ENCODE results near the gene LPP.

Gene LPP

DNA sequence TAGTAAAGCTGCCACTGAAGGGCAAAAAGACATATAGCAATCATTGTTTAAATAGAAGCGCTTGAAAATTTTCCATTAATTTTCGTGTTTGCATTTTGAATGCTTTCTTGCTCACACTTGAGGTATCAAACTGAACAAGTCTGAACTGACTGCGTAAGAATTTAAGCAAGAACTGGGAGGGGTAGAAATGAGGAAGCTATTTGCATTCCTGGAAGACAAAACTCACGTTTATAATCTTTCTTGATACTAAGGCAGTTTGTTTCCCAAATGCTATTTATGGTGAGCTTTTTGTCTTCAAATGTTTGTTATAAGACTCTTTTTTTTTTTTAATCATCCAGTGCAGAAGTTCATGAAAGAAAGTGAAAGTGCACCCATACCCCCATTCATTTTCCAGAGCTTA lies 518.0 kb downstream of the LPP start:
- no peak for DNase-seq (ENCODE audit: low read depth in 2 of 2)

DNA sequence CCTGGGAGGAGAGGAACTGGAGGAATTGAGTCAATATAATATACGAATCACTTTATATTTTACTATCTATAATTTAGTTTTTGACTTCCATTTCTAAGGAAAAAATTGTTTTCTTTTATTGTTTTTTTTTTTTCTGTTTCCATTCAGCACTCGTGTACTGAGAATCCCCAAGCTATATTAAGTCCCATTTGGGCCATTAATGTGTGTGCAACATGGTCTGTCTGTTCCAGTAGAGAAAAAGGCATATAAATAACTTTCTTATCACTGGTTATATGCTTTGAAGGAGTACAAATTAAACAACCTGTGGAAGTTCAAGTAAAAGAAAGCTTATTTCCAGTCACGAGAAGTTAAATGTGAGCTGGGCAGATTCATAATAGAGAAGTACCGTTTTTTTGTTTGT lies 518.9 kb downstream of the LPP start:
- DNase-seq (ENCODE audit: low read depth in 2 of 2), result no peak

DNA sequence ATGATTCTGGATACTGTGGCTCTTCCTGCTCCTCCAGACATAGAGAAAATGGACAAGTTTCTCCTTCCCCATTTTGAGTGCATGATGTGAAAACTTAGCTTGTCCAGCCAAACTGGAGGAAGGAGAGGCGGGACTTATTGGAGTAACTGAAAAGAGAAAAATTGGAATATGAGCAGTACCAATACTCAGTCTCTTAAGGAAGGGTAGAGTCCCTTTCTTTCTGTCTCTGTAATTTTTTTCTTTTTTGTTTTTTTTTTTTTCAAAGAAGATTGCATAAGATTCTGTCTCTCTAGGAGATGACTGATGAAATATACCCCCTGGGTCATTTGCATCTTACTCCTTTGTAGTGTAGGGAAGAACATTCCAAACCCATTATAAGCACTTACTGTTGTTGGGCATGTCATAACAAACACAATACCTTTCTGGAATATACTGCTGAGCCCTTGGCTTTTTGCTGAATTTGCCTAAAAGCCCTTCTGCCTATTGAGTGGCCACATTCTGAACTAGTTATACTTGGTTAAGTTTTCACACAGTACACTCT lies 519.8 kb downstream of the LPP start:
- DNase-seq (ENCODE audit: low read depth in 2 of 2), result no peak

DNA sequence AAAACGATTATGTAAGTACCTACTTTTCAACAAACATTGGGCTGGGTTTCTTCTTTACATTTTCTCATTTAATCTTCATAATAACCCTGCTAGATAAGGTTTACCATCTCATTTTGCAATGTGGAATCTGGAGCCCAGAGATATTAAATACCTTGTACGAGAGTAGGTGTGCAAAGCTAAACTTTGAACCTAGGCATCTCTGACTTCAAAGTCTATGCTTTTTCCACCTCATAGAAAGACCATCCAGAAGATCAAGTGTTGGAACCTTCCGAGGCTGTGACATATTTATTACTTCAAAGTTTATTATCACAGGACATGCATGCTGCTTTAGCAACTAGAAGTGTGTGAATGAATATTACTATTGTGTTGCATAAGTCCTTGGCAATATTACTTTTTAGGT lies 520.6 kb downstream of the LPP start:
- DNase-seq (ENCODE audit: low read depth in 2 of 2), result no peak

DNA sequence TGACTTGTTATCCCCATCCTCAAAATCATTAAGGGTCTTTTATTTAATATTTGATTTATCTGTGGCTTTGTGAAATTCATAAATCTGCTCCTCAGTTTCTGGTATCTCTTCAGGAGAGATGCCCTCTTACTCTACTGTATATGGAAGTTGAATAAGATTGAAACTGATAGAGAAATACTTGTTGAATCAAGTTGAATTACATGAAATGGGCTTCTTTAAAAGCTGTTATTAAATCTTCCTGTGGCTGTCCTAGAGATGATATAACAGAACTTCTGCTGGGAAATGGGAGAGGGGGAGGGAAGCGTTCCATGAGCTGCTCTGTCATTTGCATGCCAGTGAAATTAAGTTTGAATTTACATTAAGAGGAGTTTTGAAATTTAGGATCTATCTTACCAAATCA lies 523.4 kb downstream of the LPP start:
- no peak for DNase-seq (ENCODE audit: low read depth in 2 of 2)

DNA sequence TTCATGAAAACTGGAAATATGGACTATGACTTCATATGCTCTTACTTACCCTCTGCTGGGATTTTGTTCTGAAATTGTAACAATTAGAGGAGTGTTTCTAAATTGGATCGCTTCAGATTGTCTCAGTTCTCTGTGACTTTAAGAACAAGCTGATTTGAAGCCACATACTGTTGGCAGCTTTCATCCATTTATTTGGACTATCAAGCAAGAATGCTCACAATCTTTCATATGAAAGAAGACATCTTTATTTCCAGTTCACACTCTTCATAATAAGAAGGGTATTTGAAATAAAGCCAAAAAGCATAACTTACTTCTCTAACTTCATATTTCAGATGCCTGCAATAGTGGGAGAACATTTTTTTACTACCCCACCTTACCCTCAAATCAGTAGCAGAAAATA lies 526.2 kb downstream of the LPP start:
- no peak for DNase-seq (ENCODE audit: low read depth in 2 of 2)

DNA sequence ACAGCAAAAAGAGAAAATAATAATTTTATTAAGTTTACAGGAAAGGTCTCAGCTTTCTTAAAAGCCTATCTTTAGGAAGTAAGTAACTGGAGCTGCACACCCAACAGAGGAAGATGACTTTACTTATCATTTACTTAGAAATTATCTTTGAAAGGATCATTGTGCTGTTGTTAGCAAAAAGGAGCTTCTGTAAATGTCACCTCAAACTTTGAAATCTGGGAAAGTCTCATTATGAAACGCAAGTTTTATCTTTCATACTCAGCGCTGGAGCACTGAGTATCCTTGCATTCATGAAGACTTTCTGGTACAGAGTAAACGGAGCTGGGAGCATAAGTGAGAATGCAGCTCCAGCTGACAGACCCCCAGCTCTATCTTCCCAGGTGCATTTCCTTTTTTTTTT lies 526.6 kb downstream of the LPP start:
- no peak for DNase-seq (ENCODE audit: low read depth in 2 of 2)

DNA sequence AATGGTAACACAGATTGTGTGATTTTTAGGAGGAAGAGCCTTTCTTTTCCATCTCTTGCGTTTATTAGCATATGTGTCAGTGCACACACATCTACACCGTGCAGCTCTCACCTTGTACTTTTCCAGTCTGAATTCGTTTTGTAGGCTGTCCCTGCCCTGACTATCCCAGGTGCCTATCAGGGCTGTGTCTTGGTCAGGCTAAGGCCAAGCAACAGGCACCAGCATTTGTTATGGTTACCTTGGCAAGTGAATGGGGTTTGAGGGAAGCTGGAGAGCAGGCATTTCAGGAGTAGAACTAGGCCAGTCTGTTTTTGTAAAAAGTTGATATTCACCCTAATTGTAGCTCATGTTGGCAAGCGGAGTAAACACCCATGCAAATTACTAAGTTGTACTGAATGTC lies 528.4 kb downstream of the LPP start:
- no peak for DNase-seq (ENCODE audit: low read depth in 2 of 2)

DNA sequence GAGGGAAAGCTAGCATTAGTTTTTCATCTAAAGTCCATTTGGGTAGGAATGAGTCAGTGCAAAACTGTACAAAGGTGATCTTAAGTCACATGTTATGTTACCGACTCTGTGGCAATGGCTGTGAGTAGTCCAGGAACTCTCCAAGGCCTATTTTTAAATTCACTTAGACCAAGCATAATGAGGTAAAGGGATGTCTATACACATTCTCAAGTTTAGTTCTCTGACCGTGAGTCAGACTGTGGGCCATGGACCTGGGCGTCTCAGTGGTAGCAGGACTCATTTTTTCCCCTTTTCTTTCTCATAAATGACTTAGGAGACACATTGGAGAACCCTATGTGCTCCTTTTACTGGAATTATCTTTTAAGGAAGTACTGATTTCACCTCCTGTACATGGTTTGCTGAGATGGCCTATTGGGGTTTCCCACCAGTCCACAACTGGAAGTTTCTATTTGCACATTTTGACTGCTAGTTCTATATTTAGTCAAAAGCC lies 529.1 kb downstream of the LPP start:
- DNase-seq (ENCODE audit: low read depth in 2 of 2), result no peak

DNA sequence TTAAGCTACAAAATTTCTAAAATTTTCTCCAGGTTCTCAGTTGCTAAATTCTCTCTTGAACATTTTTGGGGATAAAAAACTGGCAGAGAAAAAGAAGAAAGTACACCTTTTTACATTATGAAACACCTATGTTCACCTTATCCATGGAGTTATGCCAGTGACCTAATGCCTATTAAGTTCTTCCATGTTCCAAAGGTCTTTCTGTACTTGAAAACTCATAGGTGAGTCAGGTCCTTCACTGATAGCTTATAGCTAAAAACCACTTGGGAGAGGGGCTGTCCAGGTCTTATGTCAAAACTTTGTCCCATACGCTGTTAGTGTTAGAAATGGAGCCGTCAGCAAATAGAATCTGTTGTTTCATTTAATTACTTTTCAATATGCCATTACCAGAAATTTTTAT lies 530.3 kb downstream of the LPP start:
- DNase-seq (ENCODE audit: low read depth in 2 of 2), result no peak

DNA sequence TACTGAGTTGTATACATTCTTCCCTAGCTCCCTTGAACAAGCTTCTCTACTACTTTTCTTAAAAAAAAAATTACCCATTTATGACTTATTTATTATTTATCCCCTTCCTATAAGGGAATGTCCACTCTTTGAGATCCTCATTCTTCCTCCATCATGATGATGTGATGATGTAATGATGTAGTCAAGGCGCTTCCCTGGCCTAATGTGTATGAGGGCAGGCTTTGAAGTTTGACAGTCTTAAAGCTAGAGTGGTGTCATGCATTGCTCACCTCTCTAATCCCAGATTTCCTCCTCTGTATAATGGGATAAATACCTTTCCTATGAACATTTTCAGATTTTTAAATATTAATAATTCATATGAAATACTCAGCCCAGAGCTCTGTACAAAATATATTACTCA lies 531.8 kb downstream of the LPP start:
- DNase-seq (ENCODE audit: low read depth in 2 of 2), result no peak

DNA sequence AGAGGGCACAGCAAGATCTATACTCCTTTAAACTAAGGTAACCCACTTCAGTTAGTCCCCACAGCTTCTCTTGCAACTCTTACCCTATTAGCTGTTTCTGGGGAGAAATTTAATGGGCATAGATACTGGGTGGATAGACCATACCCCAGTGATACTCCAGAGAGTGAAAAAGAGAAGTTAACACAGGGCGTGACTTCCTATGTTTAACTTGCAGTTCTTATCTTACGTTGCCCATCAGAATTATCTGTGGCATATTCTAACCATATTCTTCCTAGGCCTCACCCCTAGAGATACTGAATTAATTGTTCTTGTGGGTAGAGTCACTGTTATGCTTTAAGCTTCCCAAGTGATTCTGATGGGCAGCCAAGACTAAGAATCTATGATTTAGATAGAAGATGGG lies 532.4 kb downstream of the LPP start:
- DNase-seq (ENCODE audit: low read depth in 2 of 2), result no peak

DNA sequence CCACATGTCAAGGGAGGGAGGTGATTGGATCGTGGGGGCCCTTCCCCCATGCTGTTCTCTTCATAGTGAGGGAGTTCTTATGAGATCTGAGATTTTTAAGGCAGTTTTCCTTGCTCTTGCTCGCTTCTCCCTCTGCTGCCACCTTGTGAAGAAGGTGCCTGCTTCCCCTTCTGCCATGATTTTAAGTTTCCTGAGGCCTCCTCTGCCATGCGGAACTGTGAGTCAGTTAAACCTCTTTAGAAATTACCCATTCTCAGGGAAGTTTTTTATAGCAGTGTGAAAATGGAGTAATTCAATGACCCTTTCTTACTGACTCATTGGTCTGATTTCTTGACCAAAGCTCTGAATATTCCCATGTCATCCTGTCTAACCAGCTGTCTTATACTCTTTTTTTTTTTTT lies 533.4 kb downstream of the LPP start:
- no peak for DNase-seq (ENCODE audit: low read depth in 2 of 2)

DNA sequence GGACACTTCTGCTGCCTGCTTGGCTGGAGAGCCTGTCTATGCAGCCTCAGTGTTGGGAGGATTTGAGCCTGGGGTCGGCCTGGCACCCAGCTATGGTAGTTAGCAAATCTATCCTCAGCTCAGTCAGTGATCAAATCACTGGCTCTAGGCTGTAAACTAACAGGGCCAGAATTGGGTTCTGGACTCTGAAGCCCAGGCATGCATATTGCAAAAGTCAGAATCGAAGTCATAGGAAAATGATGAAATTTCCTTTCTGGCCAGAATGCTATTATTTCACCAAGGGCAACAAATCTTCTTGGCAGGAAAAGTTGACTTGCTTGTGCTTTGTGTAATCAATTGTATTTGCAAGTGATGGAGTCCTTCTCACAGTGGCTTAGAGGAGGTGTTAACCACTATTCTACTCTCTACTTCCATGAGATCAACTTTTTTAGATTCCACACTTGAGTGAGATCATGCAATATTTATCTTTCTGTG lies 535.2 kb downstream of the LPP start:
- DNase-seq (ENCODE audit: low read depth in 2 of 2), result no peak

DNA sequence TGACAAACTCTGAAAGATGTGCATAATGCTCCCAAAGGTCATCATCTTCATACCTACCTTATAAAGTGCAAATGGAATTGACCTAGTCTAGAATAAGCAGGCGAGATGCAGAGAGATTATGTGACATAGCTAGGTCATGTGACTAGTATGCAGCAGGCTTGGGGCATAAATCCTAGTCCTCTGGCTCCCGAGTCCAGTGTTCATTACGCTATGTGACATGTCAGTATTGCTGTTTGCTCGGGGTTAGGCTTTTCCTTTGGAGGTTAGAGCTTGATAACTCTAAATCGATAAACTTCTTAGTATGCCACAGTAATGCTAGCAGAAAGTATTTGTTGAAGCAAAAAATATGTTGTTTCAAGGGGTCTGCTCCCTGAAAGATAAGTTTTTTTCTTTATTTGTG lies 536.1 kb downstream of the LPP start:
- no peak for DNase-seq (ENCODE audit: low read depth in 2 of 2)

DNA sequence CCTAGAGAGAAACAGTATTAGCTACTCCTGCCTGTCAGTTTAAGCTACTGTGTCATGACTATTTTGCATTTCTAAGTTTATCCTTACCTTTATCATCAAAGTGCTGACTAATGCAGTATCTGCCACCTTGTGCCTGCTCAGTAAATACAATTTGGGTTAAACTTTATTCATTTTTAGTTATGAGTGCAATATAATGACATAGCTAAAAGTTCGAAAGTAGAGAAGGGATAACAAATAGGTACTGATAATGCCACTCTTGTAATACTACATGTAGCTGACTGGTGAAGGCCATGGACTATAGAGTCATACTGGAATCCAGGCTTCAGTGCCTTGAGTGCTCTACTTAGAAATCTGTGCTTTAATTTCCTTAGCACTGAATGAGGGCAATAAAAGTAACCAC lies 537.0 kb downstream of the LPP start:
- DNase-seq (ENCODE audit: low read depth in 2 of 2), result no peak

DNA sequence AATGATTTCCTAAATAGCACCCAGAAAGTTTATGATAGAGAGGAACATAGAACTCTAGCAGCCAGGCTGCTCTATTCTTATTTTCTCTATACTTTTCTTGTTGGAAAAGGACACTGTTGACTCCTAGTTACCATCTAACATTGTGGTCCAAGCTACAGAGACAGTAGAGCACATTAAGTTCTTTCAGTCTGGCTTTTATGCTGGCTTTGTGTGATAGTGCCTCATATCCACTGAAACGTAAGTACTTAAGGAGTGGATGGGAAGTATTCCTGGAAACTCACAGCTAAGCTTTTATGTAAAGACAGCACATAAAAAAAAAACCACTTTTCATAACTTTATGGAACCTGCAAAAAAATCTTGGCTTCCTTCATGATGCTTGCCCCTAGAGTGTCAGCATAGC lies 537.7 kb downstream of the LPP start:
- no peak for DNase-seq (ENCODE audit: low read depth in 2 of 2)

DNA sequence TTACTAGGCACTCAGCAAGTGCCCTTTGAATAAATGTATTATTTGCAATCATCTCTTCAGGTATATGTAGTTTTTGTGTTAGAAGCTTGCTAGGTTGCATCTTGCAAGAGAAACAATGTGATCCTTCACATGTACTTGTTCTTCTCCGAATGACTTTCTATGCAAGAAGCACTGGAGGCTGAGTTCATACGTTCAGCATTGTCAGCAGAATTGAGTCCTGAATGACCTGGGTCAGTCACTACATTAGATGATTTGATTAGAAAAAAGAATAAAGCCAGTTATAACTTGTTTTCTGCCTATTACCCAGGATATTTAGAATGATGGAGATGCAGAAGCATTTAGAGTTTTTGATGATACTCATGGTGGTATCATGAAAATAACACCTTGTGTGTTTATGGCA lies 538.7 kb downstream of the LPP start:
- DNase-seq (ENCODE audit: low read depth in 2 of 2), result no peak

DNA sequence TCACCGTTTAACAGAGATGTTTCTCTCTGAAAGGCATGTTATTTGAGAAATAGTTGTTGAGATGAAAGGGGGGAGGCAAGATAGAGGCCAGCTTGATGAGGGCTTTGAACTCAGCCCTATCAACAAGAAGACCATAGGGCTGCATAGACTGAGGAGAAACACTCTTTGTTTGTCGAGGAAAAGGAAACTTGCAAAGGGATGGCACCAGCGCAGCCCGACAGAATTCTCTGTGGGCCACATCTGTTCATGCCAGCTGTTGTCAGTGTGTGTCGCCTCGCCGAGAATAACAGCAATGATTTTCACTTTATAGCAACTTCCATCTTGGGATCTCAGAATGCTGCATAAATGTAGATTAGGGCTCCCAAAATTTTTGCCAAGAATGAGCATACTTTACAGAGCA lies 539.5 kb downstream of the LPP start:
- DNase-seq (ENCODE audit: low read depth in 2 of 2), result no peak

DNA sequence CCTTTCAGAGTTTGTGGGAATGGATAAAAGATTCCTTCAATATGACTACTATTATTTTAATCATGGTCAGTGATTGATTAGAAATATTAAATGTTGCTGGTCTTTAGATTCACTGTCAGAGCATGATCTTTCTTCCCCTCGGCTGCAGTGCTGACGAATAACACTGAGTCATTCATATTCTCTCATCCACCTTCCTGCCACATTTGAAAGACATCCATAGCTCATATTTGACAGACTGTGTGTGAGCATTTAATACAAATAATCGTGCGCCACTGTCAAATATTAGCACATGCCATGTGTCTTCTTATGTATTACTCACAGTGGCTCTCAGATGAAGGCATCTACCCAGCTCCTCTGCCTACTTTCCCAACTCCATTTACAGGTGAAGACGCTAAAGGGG lies 541.3 kb downstream of the LPP start:
- no peak for DNase-seq (ENCODE audit: low read depth in 2 of 2)

DNA sequence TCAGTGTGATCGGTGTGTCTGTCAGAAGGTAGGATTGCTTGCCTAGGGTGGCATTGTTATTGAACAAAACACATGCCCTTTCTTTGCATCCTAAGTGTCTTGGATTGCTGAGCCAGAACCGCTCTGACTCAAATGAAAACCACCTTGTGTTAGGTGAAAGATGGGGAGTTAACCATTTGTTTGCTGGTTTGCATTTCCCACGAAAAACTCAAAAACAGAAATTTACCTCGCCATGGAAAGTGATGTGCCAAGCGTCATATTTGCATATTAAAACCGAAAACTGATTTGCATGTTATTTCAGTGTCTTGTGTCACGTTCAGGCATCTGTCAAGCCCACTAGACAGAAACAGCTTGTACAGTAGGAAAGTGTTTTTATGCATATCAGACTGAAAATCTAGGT lies 543.2 kb downstream of the LPP start:
- no peak for DNase-seq (ENCODE audit: low read depth in 2 of 2)

DNA sequence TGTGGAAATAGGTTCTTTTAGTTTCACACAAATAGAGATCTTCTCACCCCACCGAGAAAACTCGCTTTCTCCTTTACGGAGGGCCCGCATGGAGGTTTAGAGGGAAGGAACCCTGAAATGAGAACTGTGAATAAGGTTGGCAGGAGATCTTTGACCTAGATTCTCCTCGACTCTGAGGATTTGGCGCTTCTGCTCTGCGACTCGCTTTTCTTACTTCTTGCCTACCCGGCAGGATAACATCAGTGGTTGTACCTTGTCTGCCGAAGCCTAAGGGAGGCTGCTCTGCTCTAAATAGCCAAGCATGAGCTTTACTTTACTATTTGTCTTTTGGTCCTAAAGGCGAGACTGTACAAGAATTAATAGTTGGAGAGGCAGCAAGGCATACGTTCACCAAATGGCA lies 544.5 kb downstream of the LPP start:
- no peak for DNase-seq (ENCODE audit: low read depth in 2 of 2)

DNA sequence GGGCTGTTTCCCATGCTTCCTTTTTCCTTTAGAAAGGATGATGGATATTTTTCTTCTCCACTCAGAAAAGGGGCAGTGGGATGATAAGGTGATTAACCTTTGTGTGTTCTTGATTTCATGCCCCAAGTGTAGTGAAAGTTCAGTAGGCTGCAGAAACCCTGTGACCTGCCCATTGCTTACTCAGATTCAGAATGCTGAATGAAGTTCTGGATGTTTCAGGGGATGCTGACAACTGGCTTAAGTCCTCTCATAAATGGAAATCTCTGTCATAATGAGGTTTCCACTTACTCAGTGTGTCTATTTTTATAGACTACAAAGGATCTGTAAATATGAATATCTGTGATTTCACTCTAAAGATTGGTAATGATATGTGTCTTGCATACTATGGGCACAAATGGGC lies 546.5 kb downstream of the LPP start:
- no peak for DNase-seq (ENCODE audit: low read depth in 2 of 2)

DNA sequence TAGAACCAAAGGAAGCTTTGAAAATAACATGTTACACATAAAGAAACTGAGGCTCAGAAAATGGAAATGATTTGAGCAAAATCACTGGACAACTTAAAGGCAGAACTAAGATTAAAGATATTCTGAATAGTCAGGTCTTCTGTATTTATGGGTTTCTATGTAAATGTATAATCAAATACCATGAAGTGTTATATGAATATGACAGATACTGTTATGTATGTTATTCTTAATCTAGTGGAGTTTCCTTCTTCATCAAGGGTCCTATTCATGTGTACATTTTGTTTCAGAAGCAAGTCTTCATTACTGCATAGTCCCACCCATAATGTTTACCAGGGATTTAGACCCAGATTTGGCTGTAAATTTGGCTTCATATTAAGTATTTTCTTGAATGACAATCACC lies 547.0 kb downstream of the LPP start:
- no peak for DNase-seq (ENCODE audit: low read depth in 2 of 2)

Measured in stimulated activated CD4-positive, alpha-beta T cell treated with anti-CD3 and anti-CD28 coated beads, Interleukin-1b, Interleukin-23, amount 100 ng/mL, for 4 hours (primary cell).